GM18505 (cell line): ENCODE results near the gene MMP15.
"Not testable (repeated sequence)": the region's sequence is repeated elsewhere in the genome, so short reads cannot be mapped to it uniquely, and the experiment has no call there.

Source experiments
- ATAC-seq: cut with Tn5 transposase; IDR thresholded peaks from one replicate; pipeline ENCODE4 v1.9.1; 2021; ENCODE audit not compliant: unreplicated experiment
- POLR2A ChIP-seq: IDR thresholded peaks from 4 replicates; pipeline ENCODE4 v1.6.1; 2011; ENCODE audit warnings: borderline replicate concordance; ENCODE audit not compliant: insufficient read depth, insufficient read length; ENCODE audit errors: extremely low read depth

Gene MMP15

GRCh38 chr16:58051296-58051695, 25.7 kb downstream of the MMP15 start:
- ATAC-seq: no peak
- TF ChIP-seq POLR2A: no peak

GRCh38 chr16:58051821-58052603, 26.5 kb downstream of the MMP15 start:
- no peak for ATAC-seq
- TF ChIP-seq POLR2A: no peak

- no peak for ATAC-seq
Observed at GRCh38 chr16:58053682-58054005, 28.1 kb downstream of the MMP15 start.

DNA sequence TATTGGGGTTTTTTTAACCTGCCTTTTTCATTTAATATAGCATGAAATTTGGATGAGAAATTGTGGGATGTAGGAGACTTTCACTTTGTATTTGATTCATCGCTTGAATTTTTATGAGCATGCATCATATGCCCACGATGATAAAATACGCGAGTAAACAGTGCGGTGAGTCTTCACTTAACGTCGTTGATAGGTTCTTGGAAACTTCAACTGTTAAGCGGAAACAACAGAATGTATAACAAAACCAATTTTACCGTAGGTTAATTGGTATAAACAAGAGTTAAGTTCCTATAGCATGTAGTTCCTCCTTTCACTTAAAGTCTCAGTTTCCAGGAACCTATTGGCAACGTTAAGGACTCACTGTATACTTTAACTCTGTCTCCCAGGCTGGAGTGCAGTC, 28.7 kb downstream of the MMP15 start:
- ATAC-seq: no peak
- TF ChIP-seq POLR2A: no peak

More at GRCh38 chr16:58053682-58054005, 28.1 kb downstream of the MMP15 start:
- TF ChIP-seq POLR2A: no peak

DNA sequence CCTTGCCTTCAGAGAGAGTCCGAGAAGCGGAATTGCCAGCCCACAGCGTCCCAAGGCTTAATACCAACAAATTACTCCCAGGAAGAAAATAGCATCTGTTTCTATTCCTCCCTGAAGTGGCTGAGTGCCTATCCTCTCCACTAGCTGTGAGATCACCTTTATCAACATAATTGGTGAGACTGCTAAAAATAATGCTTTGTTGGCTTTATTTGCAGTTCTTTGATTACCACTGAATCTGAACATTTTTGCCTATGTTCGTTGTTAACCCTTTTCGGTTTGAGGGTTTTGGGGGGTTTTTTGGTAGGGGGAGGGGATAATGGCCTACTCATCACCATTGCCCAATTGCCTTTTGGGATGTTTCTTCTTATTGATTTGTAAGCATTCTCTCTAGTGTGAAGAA, 31.0 kb downstream of the MMP15 start:
- no peak for ATAC-seq
- no peak for TF ChIP-seq POLR2A

DNA sequence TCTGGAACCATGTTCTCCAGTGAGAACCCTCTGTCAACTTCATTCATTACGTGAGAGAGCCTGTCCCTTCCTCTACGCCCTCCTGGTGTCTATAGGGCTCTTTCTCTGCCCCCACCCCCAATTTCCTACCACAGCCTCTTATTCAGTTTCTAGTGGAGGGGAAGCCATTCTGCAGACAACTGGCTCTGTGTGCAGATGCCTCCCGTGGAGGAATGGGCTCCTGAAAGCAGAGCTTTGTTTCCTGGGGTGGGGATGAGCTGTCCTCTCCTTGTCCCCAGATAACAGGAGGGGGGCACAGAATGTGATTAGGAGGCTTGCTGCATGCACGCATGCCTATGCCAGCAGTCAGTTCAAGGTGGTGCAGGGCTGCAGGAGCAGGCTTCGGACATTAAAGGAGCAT, 31.6 kb downstream of the MMP15 start:
- TF ChIP-seq POLR2A: no peak
- no peak for ATAC-seq

GRCh38 chr16:58057784-58058183, 32.2 kb downstream of the MMP15 start:
- ATAC-seq: no peak
- no peak for TF ChIP-seq POLR2A

DNA sequence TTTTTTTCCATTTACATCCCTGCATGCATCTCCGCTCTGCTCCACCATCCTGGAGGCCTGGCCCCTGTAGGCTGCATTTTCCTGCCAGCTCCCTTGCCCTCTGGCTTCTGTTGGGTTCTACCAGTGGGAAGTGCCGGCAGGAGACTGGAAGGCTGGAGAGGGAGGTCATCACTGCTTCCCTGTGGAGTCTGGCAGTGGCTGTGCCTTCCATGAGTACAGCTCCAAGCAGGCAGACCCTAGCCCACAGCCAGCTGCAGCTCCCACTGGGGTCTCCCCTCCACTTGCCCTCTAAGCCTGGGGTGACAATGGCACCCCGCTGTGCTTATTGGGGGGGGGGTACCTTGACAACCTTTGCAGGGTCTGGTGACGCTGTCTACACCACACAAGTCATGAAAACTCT, 37.3 kb downstream of the MMP15 start:
- ATAC-seq: no peak
- TF ChIP-seq POLR2A: no peak

- no peak for ATAC-seq
- TF ChIP-seq POLR2A: no peak
Observed at GRCh38 chr16:58063377-58064076, 38.0 kb downstream of the MMP15 start.

DNA sequence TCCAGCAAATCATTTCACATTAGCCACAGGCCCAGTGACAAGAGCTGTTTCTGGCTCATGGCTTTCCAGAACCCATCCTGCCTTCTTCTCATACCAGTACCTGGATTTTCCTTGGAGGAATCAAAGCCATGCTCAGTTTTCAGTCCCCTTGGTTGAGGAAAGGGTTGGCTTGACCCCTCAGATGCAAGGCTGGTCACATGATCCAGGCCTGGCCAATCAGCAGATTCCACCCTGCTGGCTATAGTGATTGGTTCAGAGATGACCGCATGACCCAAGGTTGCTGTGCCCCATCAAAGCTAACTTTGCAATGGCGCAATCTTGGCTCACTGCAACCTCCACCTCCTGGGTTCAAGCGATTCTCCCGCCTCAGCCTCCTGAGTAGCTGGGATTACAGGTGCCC, 45.0 kb downstream of the MMP15 start:
- no peak for ATAC-seq
- no peak for TF ChIP-seq POLR2A

DNA sequence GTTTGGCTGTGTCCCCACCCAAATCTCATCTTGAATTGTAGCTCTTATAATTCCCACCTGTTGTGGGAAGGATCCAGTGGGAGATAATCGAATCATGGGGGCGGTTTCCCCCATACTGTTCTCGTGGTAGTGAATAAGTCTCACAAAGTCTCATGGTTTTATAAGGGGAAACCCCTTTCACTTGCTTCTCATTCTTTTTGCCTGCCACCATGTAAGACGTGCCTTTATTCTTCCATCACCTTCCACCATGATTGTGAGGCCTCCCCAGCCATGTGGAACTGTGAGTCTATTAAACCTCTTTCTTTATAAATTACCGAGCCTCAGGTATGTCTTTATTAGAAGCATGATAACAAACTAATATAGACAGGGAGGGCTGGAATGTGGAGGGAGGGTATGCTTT, 46.6 kb downstream of the MMP15 start:
- ATAC-seq: not testable (repeated sequence)

- ATAC-seq: not testable (repeated sequence)
Observed at GRCh38 chr16:58073086-58073485, 47.5 kb downstream of the MMP15 start.

- TF ChIP-seq POLR2A: no peak
- no peak for ATAC-seq
Observed at GRCh38 chr16:58074657-58075056, 49.1 kb downstream of the MMP15 start.

- ATAC-seq: no peak
- TF ChIP-seq POLR2A: no peak
Observed at GRCh38 chr16:58076514-58076913, 51.0 kb downstream of the MMP15 start.
